Activated naive CD8-positive, alpha-beta T cell treated with anti-CD3 and anti-CD28 coated beads for 36 hours (primary cell): ENCODE results near the gene PRR30. TPM values are rescaled to one million over a fixed set of nuclear protein-coding genes. Genes with fewer than 3 reads are reported as not detected.

Experiments used
- DNase-seq: peaks from one replicate; pipeline ENCODE4 v3.0.0; 2021
- H3K27ac Mint-ChIP-seq: one replicate; pipeline ENCODE4 v1.8.0; 2022; ENCODE audit warnings: mild to moderate bottlenecking, moderate library complexity, mixed read lengths
- H3K27me3 Mint-ChIP-seq: one replicate; pipeline ENCODE4 v1.8.0; 2022; ENCODE audit warnings: mild to moderate bottlenecking, mixed read lengths
- H3K36me3 Mint-ChIP-seq: one replicate; pipeline ENCODE4 v1.8.0; 2021; ENCODE audit warnings: mild to moderate bottlenecking, mixed read lengths
- H3K4me1 Mint-ChIP-seq: one replicate; pipeline ENCODE4 v1.8.0; 2021; ENCODE audit warnings: mixed read lengths
- H3K4me3 Mint-ChIP-seq: one replicate; pipeline ENCODE4 v1.8.0; 2022; ENCODE audit warnings: mild to moderate bottlenecking, moderate library complexity, mixed read lengths
- H3K9me3 Mint-ChIP-seq: one replicate; pipeline ENCODE4 v1.8.0; 2022; ENCODE audit warnings: mixed read lengths
- total RNA-seq, 2 experiments: library from RNA; stranded (reverse); gene quantifications; one replicate each; pipeline ENCODE4 v1.2.3, GENCODE V29; 2021

The PRR30 gene
- total RNA-seq, 2 experiments from 2014 or later = not detected

GRCh38 chr2:27145682-27146081, 6.5 kb upstream of the PRR30 start:
- no peak for DNase-seq
- Mint-ChIP-seq H3K27me3 (peaks cover 9% of the 10 kb centered on the region), H3K4me1 (no peaks in the 10 kb centered on the region), H3K9me3 (peaks cover 2% of the 10 kb centered on the region), H3K4me3 (no peak overlapping the region), H3K36me3 (no peaks in the 10 kb centered on the region), H3K27ac (no peak overlapping the region)

- H3K4me3 Mint-ChIP-seq = no peak overlapping the region
Observed at GRCh38 chr2:27143285-27143684, 4.1 kb upstream of the PRR30 start.

GRCh38 chr2:27138111-27138510, 1.1 kb downstream of the PRR30 start:
- DNase-seq = no peak
- H3K36me3 Mint-ChIP-seq = peaks cover 10% of the 10 kb centered on the region
- no peak overlapping the region for H3K4me3 Mint-ChIP-seq
- H3K27me3 Mint-ChIP-seq = no peaks in the 10 kb centered on the region
- no peak overlapping the region for H3K27ac Mint-ChIP-seq
- peaks cover 1% of the 10 kb centered on the region for H3K9me3 Mint-ChIP-seq
- H3K4me1 Mint-ChIP-seq = peaks cover 10% of the 10 kb centered on the region

More at GRCh38 chr2:27143285-27143684, 4.1 kb upstream of the PRR30 start:
- peaks cover 2% of the 10 kb centered on the region for H3K9me3 Mint-ChIP-seq
- H3K27me3 Mint-ChIP-seq = peaks cover 9% of the 10 kb centered on the region
- H3K4me1 Mint-ChIP-seq = no peaks in the 10 kb centered on the region
- no peak for DNase-seq
- no peaks in the 10 kb centered on the region for H3K36me3 Mint-ChIP-seq
- no peak overlapping the region for H3K27ac Mint-ChIP-seq

- no peak overlapping the region for H3K4me3 Mint-ChIP-seq
- H3K27me3 Mint-ChIP-seq = no peaks in the 10 kb centered on the region
- H3K9me3 Mint-ChIP-seq = no peaks in the 10 kb centered on the region
- H3K36me3 Mint-ChIP-seq = peaks cover 16% of the 10 kb centered on the region
- no peak for DNase-seq
- H3K27ac Mint-ChIP-seq = no peak overlapping the region
- H3K4me1 Mint-ChIP-seq = peaks cover 15% of the 10 kb centered on the region
Observed at GRCh38 chr2:27137322-27137935, 1.8 kb downstream of the PRR30 start.

- peaks cover 17% of the 10 kb centered on the region for H3K4me1 Mint-ChIP-seq
- no peak overlapping the region for H3K4me3 Mint-ChIP-seq
- no peak overlapping the region for H3K27ac Mint-ChIP-seq
- no peak for DNase-seq
- H3K9me3 Mint-ChIP-seq = no peaks in the 10 kb centered on the region
- no peaks in the 10 kb centered on the region for H3K27me3 Mint-ChIP-seq
- peaks cover 18% of the 10 kb centered on the region for H3K36me3 Mint-ChIP-seq
Observed at GRCh38 chr2:27136751-27137150, 2.5 kb downstream of the PRR30 start.

- Mint-ChIP-seq H3K36me3 (peaks cover 19% of the 10 kb centered on the region), H3K27me3 (no peaks in the 10 kb centered on the region), H3K4me3 (peak overlapping the region; percentile 96), H3K9me3 (no peaks in the 10 kb centered on the region), H3K27ac (peak overlapping the region; percentile 95), H3K4me1 (peaks cover 17% of the 10 kb centered on the region)
- no peak for DNase-seq
Observed at GRCh38 chr2:27135478-27135955, 3.7 kb downstream of the PRR30 start.

- Mint-ChIP-seq H3K4me3 (peak overlapping the region; percentile 96), H3K27me3 (no peaks in the 10 kb centered on the region), H3K27ac (peak overlapping the region; percentile 95), H3K9me3 (no peaks in the 10 kb centered on the region), H3K36me3 (peaks cover 19% of the 10 kb centered on the region), H3K4me1 (peaks cover 17% of the 10 kb centered on the region)
- DNase-seq = no peak
Observed at GRCh38 chr2:27134781-27135477, 4.3 kb downstream of the PRR30 start.

- Mint-ChIP-seq H3K27ac (peak within 1 kb of the TSS; percentile 95), H3K9me3 (no peaks in the 10 kb centered on the region), H3K36me3 (peaks cover 19% of the 10 kb centered on the region), H3K4me3 (peak within 1 kb of the TSS; percentile 96), H3K27me3 (no peaks in the 10 kb centered on the region), H3K4me1 (peaks cover 17% of the 10 kb centered on the region)
- peak; percentile 100 for DNase-seq
Observed at GRCh38 chr2:27133905-27134780, 5.1 kb downstream of the PRR30 start, which contains the start of gene PREB. PREB (minus strand) TSS chr2:27134636; CDS start chr2:27134421, 215 bp downstream.

GRCh38 chr2:27133195-27133875, 5.9 kb downstream of the PRR30 start:
- Mint-ChIP-seq H3K36me3 (peaks cover 19% of the 10 kb centered on the region), H3K27me3 (no peaks in the 10 kb centered on the region), H3K4me1 (peaks cover 17% of the 10 kb centered on the region), H3K27ac (peak overlapping the region; percentile 68), H3K4me3 (peak overlapping the region; percentile 96), H3K9me3 (no peaks in the 10 kb centered on the region)
- DNase-seq = peak; percentile 15

GRCh38 chr2:27131429-27131828, 7.8 kb downstream of the PRR30 start:
- H3K36me3 Mint-ChIP-seq = peaks cover 19% of the 10 kb centered on the region
- H3K9me3 Mint-ChIP-seq = no peaks in the 10 kb centered on the region
- no peak overlapping the region for H3K27ac Mint-ChIP-seq
- DNase-seq = no peak
- H3K4me3 Mint-ChIP-seq = no peak overlapping the region
- peaks cover 17% of the 10 kb centered on the region for H3K4me1 Mint-ChIP-seq
- H3K27me3 Mint-ChIP-seq = no peaks in the 10 kb centered on the region

GRCh38 chr2:27130396-27130795, 8.8 kb downstream of the PRR30 start:
- no peak for DNase-seq
- Mint-ChIP-seq H3K4me1 (peaks cover 17% of the 10 kb centered on the region), H3K4me3 (no peak overlapping the region), H3K36me3 (peaks cover 19% of the 10 kb centered on the region), H3K27me3 (no peaks in the 10 kb centered on the region), H3K27ac (no peak overlapping the region), H3K9me3 (no peaks in the 10 kb centered on the region)

- no peak overlapping the region for H3K4me3 Mint-ChIP-seq
- no peak overlapping the region for H3K27ac Mint-ChIP-seq
- H3K9me3 Mint-ChIP-seq = no peaks in the 10 kb centered on the region
- peaks cover 17% of the 10 kb centered on the region for H3K4me1 Mint-ChIP-seq
- peaks cover 17% of the 10 kb centered on the region for H3K36me3 Mint-ChIP-seq
- no peak for DNase-seq
- H3K27me3 Mint-ChIP-seq = no peaks in the 10 kb centered on the region
Observed at GRCh38 chr2:27128668-27129571, 10.3 kb downstream of the PRR30 start.

- no peak overlapping the region for H3K4me3 Mint-ChIP-seq
- H3K9me3 Mint-ChIP-seq = no peaks in the 10 kb centered on the region
- H3K36me3 Mint-ChIP-seq = peaks cover 9% of the 10 kb centered on the region
- H3K4me1 Mint-ChIP-seq = peaks cover 15% of the 10 kb centered on the region
- H3K27ac Mint-ChIP-seq = no peak overlapping the region
- no peak for DNase-seq
- H3K27me3 Mint-ChIP-seq = no peaks in the 10 kb centered on the region
Observed at GRCh38 chr2:27127883-27128667, 11.1 kb downstream of the PRR30 start.
